Activated B cell treated with CpG ODN at 0.5 μM for 24 hours (primary cell): ENCODE data around the gene AUTS2. TPM values are rescaled to one million over a fixed set of nuclear protein-coding genes. Genes with fewer than 3 reads are reported as not detected.

ENCODE experiments used
- ATAC-seq: fragments of 200-7000 bp; cut with Tn5 transposase; one replicate; pipeline ENCODE4 v1.10.0; 2021; ENCODE audit warnings: low read depth, mild to moderate bottlenecking, moderate library complexity
- CTCF ChIA-PET: fragments of 350-600 bp; sonication (Branson Sonifier 250); formaldehyde crosslinking; loops from one replicate; lab custom pipeline; 2021; ENCODE audit warnings: antibody characterized with exemption; lab: Charles Lee
- POLR2A ChIA-PET: fragments of 350-600 bp; sonication (Branson Sonifier 250); formaldehyde crosslinking; loops from one replicate; lab custom pipeline; 2021; ENCODE audit warnings: antibody characterized with exemption; lab: Charles Lee
- DNase-seq: peaks from one replicate; pipeline ENCODE4 v3.0.0; 2022
- H3K27ac Mint-ChIP-seq: one replicate; pipeline ENCODE4 v1.8.0; 2020; ENCODE audit warnings: mixed read lengths
- H3K27me3 Mint-ChIP-seq: one replicate; pipeline ENCODE4 v1.8.0; 2021; ENCODE audit warnings: mixed read lengths
- H3K36me3 Mint-ChIP-seq: one replicate; pipeline ENCODE4 v1.8.0; 2021; ENCODE audit warnings: low read depth, mixed read lengths
- H3K4me1 Mint-ChIP-seq: one replicate; pipeline ENCODE4 v1.8.0; 2021; ENCODE audit warnings: mixed read lengths
- H3K4me3 Mint-ChIP-seq: one replicate; pipeline ENCODE4 v1.8.0; 2020; ENCODE audit warnings: mild to moderate bottlenecking, mixed read lengths
- H3K9me3 Mint-ChIP-seq: one replicate; pipeline ENCODE4 v1.8.0; 2020; ENCODE audit warnings: mixed read lengths
- CTCF ChIP-seq: fragments of 200-600 bp; IDR thresholded peaks from one replicate; pipeline ENCODE4 v1.8.0; 2022; ENCODE audit warnings: antibody characterized with exemption, mild to moderate bottlenecking
- intact Hi-C: fragments of 100-400 bp; cut with micrococcal nuclease; formaldehyde crosslinking; loops from one replicate; pipeline ENCODE4 v1.15.1; 2024
- total RNA-seq: library from RNA; stranded (reverse); gene quantifications from 2 replicates; pipeline ENCODE4 v1.2.3, GENCODE V29; 2022

The AUTS2 gene
- total RNA-seq, 1 donor from 2014 or later = 15.9 TPM

- TF ChIP-seq CTCF = no peak
- CTCF ChIA-PET = no interaction called here
- peaks cover 62% of the 10 kb centered on the region for H3K4me1 Mint-ChIP-seq
- no peaks in the 10 kb centered on the region for H3K27me3 Mint-ChIP-seq
- no peak for ATAC-seq
- H3K9me3 Mint-ChIP-seq = no peaks in the 10 kb centered on the region
- POLR2A ChIA-PET = no interaction called here
- H3K4me3 Mint-ChIP-seq = no peak overlapping the region
- no peak for DNase-seq
- intact Hi-C loops = loop anchor here (5.0 kb wide), 2 partner anchors 50 to 205 kb away; no protein-coding TSS in a partner anchor
- H3K27ac Mint-ChIP-seq = peak overlapping the region; percentile 9
- no peaks in the 10 kb centered on the region for H3K36me3 Mint-ChIP-seq
These were observed 808.6 kb downstream of the AUTS2 start for GRCh38 chr7:70406950-70407209.

- CTCF ChIA-PET = no interaction called here
- no peak for TF ChIP-seq CTCF
- Mint-ChIP-seq H3K4me3 (peak overlapping the region; percentile 6), H3K36me3 (peaks cover 1% of the 10 kb centered on the region), H3K4me1 (peaks cover 62% of the 10 kb centered on the region), H3K9me3 (no peaks in the 10 kb centered on the region), H3K27ac (no peak overlapping the region), H3K27me3 (no peaks in the 10 kb centered on the region)
- DNase-seq (no peak), ATAC-seq (no peak)
- intact Hi-C loops = loop anchor here (5.0 kb wide), 2 partner anchors 49 to 204 kb away; no protein-coding TSS in a partner anchor
- POLR2A ChIA-PET = interaction anchor here (0.7 kb wide), 1 partner anchor 1180 kb away, joined by 6 read pairs; no protein-coding TSS in a partner anchor
These were observed 810.2 kb downstream of the AUTS2 start for GRCh38 chr7:70408477-70408876.

- ChIA-PET CTCF (no interaction called here), POLR2A (no interaction called here)
- no peak overlapping the region for H3K4me3 Mint-ChIP-seq
- DNase-seq (no peak), ATAC-seq (no peak)
- TF ChIP-seq CTCF = no peak
- H3K27me3 Mint-ChIP-seq = no peaks in the 10 kb centered on the region
- intact Hi-C loops = loop anchor here (5.0 kb wide), 2 partner anchors 48 to 203 kb away; no protein-coding TSS in a partner anchor
- no peak overlapping the region for H3K27ac Mint-ChIP-seq
- H3K4me1 Mint-ChIP-seq = peaks cover 62% of the 10 kb centered on the region
- H3K36me3 Mint-ChIP-seq = peaks cover 1% of the 10 kb centered on the region
- H3K9me3 Mint-ChIP-seq = no peaks in the 10 kb centered on the region
These were observed 810.6 kb downstream of the AUTS2 start for GRCh38 chr7:70408891-70409290.

GRCh38 chr7:70410134-70410750 is 812.0 kb downstream of the AUTS2 start:
- intact Hi-C loops = loop anchor here (10.0 kb wide), 1 partner anchor 285 kb away; no protein-coding TSS in a partner anchor
- Mint-ChIP-seq H3K36me3 (peaks cover 1% of the 10 kb centered on the region), H3K9me3 (no peaks in the 10 kb centered on the region), H3K27ac (no peak overlapping the region), H3K4me1 (peaks cover 69% of the 10 kb centered on the region), H3K4me3 (no peak overlapping the region), H3K27me3 (no peaks in the 10 kb centered on the region)
- DNase-seq = no peak
- CTCF ChIA-PET = no interaction called here
- TF ChIP-seq CTCF = no peak
- POLR2A ChIA-PET = no interaction called here
- peak; percentile 78 for ATAC-seq

DNA sequence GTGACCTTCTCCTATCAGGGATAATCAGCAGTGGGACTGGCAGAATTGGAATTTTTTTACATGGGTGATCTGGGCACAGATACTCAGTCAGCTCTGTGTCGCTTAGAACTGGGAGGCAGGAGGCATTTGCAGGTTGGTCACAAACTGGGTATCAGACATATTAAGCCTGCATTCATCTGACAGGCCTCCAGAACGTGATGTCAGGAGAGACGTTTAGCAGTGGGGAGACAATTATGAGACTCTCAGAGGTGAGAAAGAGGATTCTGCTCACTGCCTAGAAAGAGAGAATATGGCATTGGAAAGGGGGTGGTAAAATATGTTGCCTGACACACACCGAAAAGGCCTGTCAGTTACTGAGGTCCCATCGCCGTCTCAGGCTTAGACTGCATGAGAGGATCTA is 816.1 kb downstream of the AUTS2 start:
- no peak for TF ChIP-seq CTCF
- ChIA-PET CTCF (no interaction called here), POLR2A (no interaction called here)
- Mint-ChIP-seq H3K36me3 (peaks cover 1% of the 10 kb centered on the region), H3K4me1 (peaks cover 45% of the 10 kb centered on the region), H3K9me3 (no peaks in the 10 kb centered on the region), H3K4me3 (no peak overlapping the region), H3K27me3 (no peaks in the 10 kb centered on the region), H3K27ac (no peak overlapping the region)
- DNase-seq = no peak
- intact Hi-C loops = loop anchor here (10.0 kb wide), 1 partner anchor 280 kb away; no protein-coding TSS in a partner anchor
- ATAC-seq = no peak
